ENCODE data around the gene SCN8A.

The SCN8A gene

GRCh38 chr12:51809193-51809592 lies 218.2 kb downstream of the SCN8A start:
- no peaks in the 10 kb centered on the region for H3K9me3 Mint-ChIP-seq
- no peak overlapping the region for H3K27ac Mint-ChIP-seq
- H3K4me3 Mint-ChIP-seq, result no peak overlapping the region
- peaks cover 2% of the 10 kb centered on the region for H3K4me1 Mint-ChIP-seq (ENCODE audit: low read depth)
- no peak for DNase-seq
- no peaks in the 10 kb centered on the region for H3K36me3 Mint-ChIP-seq (ENCODE audit: low read depth)
- H3K27me3 Mint-ChIP-seq, result no peaks in the 10 kb centered on the region

GRCh38 chr12:51811203-51812202 lies 220.5 kb downstream of the SCN8A start:
- peaks cover 7% of the 10 kb centered on the region for H3K4me1 Mint-ChIP-seq (ENCODE audit: low read depth)
- no peaks in the 10 kb centered on the region for H3K9me3 Mint-ChIP-seq
- H3K27ac Mint-ChIP-seq, result no peak overlapping the region
- no peaks in the 10 kb centered on the region for H3K36me3 Mint-ChIP-seq (ENCODE audit: low read depth)
- DNase-seq, result no peak
- peaks cover 8% of the 10 kb centered on the region for H3K27me3 Mint-ChIP-seq
- no peak overlapping the region for H3K4me3 Mint-ChIP-seq

- H3K36me3 Mint-ChIP-seq (ENCODE audit: low read depth), result no peaks in the 10 kb centered on the region
- peaks cover 8% of the 10 kb centered on the region for H3K27me3 Mint-ChIP-seq
- peaks cover 7% of the 10 kb centered on the region for H3K4me1 Mint-ChIP-seq (ENCODE audit: low read depth)
- H3K9me3 Mint-ChIP-seq, result no peaks in the 10 kb centered on the region
- H3K4me3 Mint-ChIP-seq, result no peak overlapping the region
- H3K27ac Mint-ChIP-seq, result no peak overlapping the region
- DNase-seq, result no peak
Observed at GRCh38 chr12:51812871-51813270, 221.8 kb downstream of the SCN8A start.

- Mint-ChIP-seq H3K4me3 (no peak overlapping the region), H3K36me3 (ENCODE audit: low read depth) (no peaks in the 10 kb centered on the region), H3K9me3 (no peaks in the 10 kb centered on the region), H3K4me1 (ENCODE audit: low read depth) (peaks cover 7% of the 10 kb centered on the region), H3K27ac (no peak overlapping the region), H3K27me3 (peaks cover 8% of the 10 kb centered on the region)
- DNase-seq, result no peak
Observed at GRCh38 chr12:51813931-51814310, 222.9 kb downstream of the SCN8A start.

- peak; percentile 84 for DNase-seq
- H3K27ac Mint-ChIP-seq, result peak overlapping the region; percentile 61
Observed at GRCh38 chr12:51814311-51815088, 223.5 kb downstream of the SCN8A start.

GRCh38 chr12:51815571-51815970 lies 224.5 kb downstream of the SCN8A start:
- Mint-ChIP-seq H3K27ac (no peak overlapping the region), H3K27me3 (peaks cover 8% of the 10 kb centered on the region)
- no peak for DNase-seq

More at GRCh38 chr12:51814311-51815088, 223.5 kb downstream of the SCN8A start:
- no peaks in the 10 kb centered on the region for H3K36me3 Mint-ChIP-seq (ENCODE audit: low read depth)
- peak overlapping the region; percentile 74 for H3K4me3 Mint-ChIP-seq
- H3K4me1 Mint-ChIP-seq (ENCODE audit: low read depth), result peaks cover 9% of the 10 kb centered on the region
- peaks cover 8% of the 10 kb centered on the region for H3K27me3 Mint-ChIP-seq
- H3K9me3 Mint-ChIP-seq, result no peaks in the 10 kb centered on the region

GRCh38 chr12:51817027-51817953 lies 226.3 kb downstream of the SCN8A start:
- no peak overlapping the region for H3K4me3 Mint-ChIP-seq
- H3K36me3 Mint-ChIP-seq (ENCODE audit: low read depth), result no peaks in the 10 kb centered on the region
- H3K27me3 Mint-ChIP-seq, result peaks cover 8% of the 10 kb centered on the region
- DNase-seq, result no peak
- peaks cover 18% of the 10 kb centered on the region for H3K4me1 Mint-ChIP-seq (ENCODE audit: low read depth)
- no peaks in the 10 kb centered on the region for H3K9me3 Mint-ChIP-seq
- H3K27ac Mint-ChIP-seq, result no peak overlapping the region

More at GRCh38 chr12:51815571-51815970, 224.5 kb downstream of the SCN8A start:
- no peaks in the 10 kb centered on the region for H3K36me3 Mint-ChIP-seq (ENCODE audit: low read depth)
- no peaks in the 10 kb centered on the region for H3K9me3 Mint-ChIP-seq
- peaks cover 15% of the 10 kb centered on the region for H3K4me1 Mint-ChIP-seq (ENCODE audit: low read depth)
- H3K4me3 Mint-ChIP-seq, result peak overlapping the region; percentile 26

GRCh38 chr12:51818086-51818485 lies 227.1 kb downstream of the SCN8A start:
- no peaks in the 10 kb centered on the region for H3K36me3 Mint-ChIP-seq (ENCODE audit: low read depth)
- H3K27ac Mint-ChIP-seq, result no peak overlapping the region
- H3K4me1 Mint-ChIP-seq (ENCODE audit: low read depth), result peaks cover 26% of the 10 kb centered on the region
- peaks cover 8% of the 10 kb centered on the region for H3K27me3 Mint-ChIP-seq
- H3K9me3 Mint-ChIP-seq, result no peaks in the 10 kb centered on the region
- no peak for DNase-seq
- no peak overlapping the region for H3K4me3 Mint-ChIP-seq

- no peak overlapping the region for H3K27ac Mint-ChIP-seq
- H3K4me3 Mint-ChIP-seq, result no peak overlapping the region
- no peak for DNase-seq
- H3K4me1 Mint-ChIP-seq (ENCODE audit: low read depth), result peaks cover 28% of the 10 kb centered on the region
- no peaks in the 10 kb centered on the region for H3K36me3 Mint-ChIP-seq (ENCODE audit: low read depth)
- peaks cover 8% of the 10 kb centered on the region for H3K27me3 Mint-ChIP-seq
- no peaks in the 10 kb centered on the region for H3K9me3 Mint-ChIP-seq
Observed at GRCh38 chr12:51818566-51819300, 227.7 kb downstream of the SCN8A start.

GRCh38 chr12:51819736-51820525 lies 228.9 kb downstream of the SCN8A start:
- Mint-ChIP-seq H3K36me3 (ENCODE audit: low read depth) (no peaks in the 10 kb centered on the region), H3K27ac (peak overlapping the region; percentile 55), H3K4me3 (peak overlapping the region; percentile 73), H3K4me1 (ENCODE audit: low read depth) (peaks cover 26% of the 10 kb centered on the region), H3K27me3 (peaks cover 8% of the 10 kb centered on the region), H3K9me3 (no peaks in the 10 kb centered on the region)
- DNase-seq, result no peak

- no peaks in the 10 kb centered on the region for H3K9me3 Mint-ChIP-seq
- H3K27me3 Mint-ChIP-seq, result peaks cover 3% of the 10 kb centered on the region
- no peaks in the 10 kb centered on the region for H3K36me3 Mint-ChIP-seq (ENCODE audit: low read depth)
- peak overlapping the region; percentile 59 for H3K27ac Mint-ChIP-seq
- DNase-seq, result peak; percentile 91
- H3K4me1 Mint-ChIP-seq (ENCODE audit: low read depth), result peaks cover 22% of the 10 kb centered on the region
- H3K4me3 Mint-ChIP-seq, result peak overlapping the region; percentile 73
Observed at GRCh38 chr12:51820526-51821439, 229.8 kb downstream of the SCN8A start.
